Pancreas (tissue), 10 donors: ENCODE results near the gene ITGB7. TPM values are rescaled to one million over a fixed set of nuclear protein-coding genes. Genes with fewer than 3 reads are reported as not detected.
"Not testable (repeated sequence)": the region's sequence is repeated elsewhere in the genome, so short reads cannot be mapped to it uniquely, and the experiment has no call there.

Experiments
- ATAC-seq, 4 donors: fragments of 200-7000 bp; cut with Tn5 transposase; one replicate each; pipeline versions ENCODE4 v1.8.0 to v1.9.1; 2020; ENCODE audit warnings: mild to moderate bottlenecking in 4 of 4, moderate library complexity in 4 of 4
- DNase-seq, 6 donors: peaks; one replicate each; pipeline ENCODE4 v3.0.0-alpha.2; 2020
- FAIRE-seq: peaks from 2 replicates; lab custom pipeline; 2012; peaks lifted over from hg19 to GRCh38; lab: Jason Lieb, UNC
- H3K27ac ChIP-seq, 4 donors: fragments of 200-600 bp; sonication (generic); 1 replicate in 3 of 4; 2 replicates in 1 of 4; pipeline versions ENCODE4 v1.5.0 to v1.8.0; 2020
- H3K27me3 ChIP-seq, 4 donors: fragments of 200-600 bp; one replicate each; pipeline ENCODE4 v1.8.0; 2021
- H3K36me3 ChIP-seq, 3 donors: fragments of 200-600 bp; sonication (generic) in 1 of 3; one replicate each; pipeline versions ENCODE4 v1.5.0 to v1.8.0; 2020 to 2021
- H3K4me1 ChIP-seq, 3 donors: fragments of 200-600 bp; one replicate each; pipeline ENCODE4 v1.8.0; 2021
- H3K4me3 ChIP-seq, 4 donors: fragments of 200-600 bp; sonication (generic) in 2 of 4; one replicate each; pipeline versions ENCODE4 v1.5.0 to v1.8.0; 2020 to 2021
- H3K9me3 ChIP-seq, 4 donors: fragments of 200-600 bp; one replicate each; pipeline ENCODE4 v1.8.0; 2021
- CTCF ChIP-seq, 4 donors: fragments of 200-600 bp; sonication (generic) in 3 of 4; IDR thresholded peaks; one replicate each; pipeline versions ENCODE4 v1.5.0 to v1.8.0; 2021; ENCODE audit warnings: antibody characterized with exemption in 4 of 4
- WGBS, 2 donors: extraction: QIAGEN DNeasy Blood & Tissue Kit; methylation state at CpG; one replicate each; pipeline ENCODE4 v1.1.7; 2013; 5-methylcytosine and 5-hydroxymethylcytosine counted together
- intact Hi-C, 3 donors: fragments of 100-400 bp; cut with DNase I; formaldehyde crosslinking; loops; one replicate each; pipeline versions ENCODE4 v1.11.1 to v1.14.2; 2022
- polyA plus RNA-seq, 2 donors: library from polyadenylated mRNA; stranded (reverse); fragments of 200-250 nt; gene quantifications; one replicate each; pipeline ENCODE4 v1.2.3, GENCODE V29; 2013
- total RNA-seq, 6 donors: library from RNA; stranded (reverse); fragmentation: NEBNext Ultra II Directional in 4 of 6; extraction: Animal tissue kit (Norgen Biotek cat#: 25700) in 4 of 6; gene quantifications; one replicate each; pipeline versions ENCODE4 v1.2.1 to v1.2.4, GENCODE V29; 2021 to 2023
- donor health status: healthy with polysubstance abuse.
- donor health status: DM: no; HTN: no; CAD: no; lungs with moderate emphysema.
- donor health status: DM: no; HTN: no; CAD: no.
- donor health status: control.
- donor health status: control.
- donor health status: Bipolar disorder and iron deficiency.
- donor health status: DM: yes; HTN: yes; CAD: no.
- donor health status: DM: no; HTN: no; CAD: no.
- donor health status: DM: no; HTN: no; CAD: no.
- donor health status: DM: yes; HTN: yes; CAD: no.

The ITGB7 gene
- total and polyA plus RNA-seq, 8 donors: 1.1 to 1.8 (median 1.6) TPM

DNA sequence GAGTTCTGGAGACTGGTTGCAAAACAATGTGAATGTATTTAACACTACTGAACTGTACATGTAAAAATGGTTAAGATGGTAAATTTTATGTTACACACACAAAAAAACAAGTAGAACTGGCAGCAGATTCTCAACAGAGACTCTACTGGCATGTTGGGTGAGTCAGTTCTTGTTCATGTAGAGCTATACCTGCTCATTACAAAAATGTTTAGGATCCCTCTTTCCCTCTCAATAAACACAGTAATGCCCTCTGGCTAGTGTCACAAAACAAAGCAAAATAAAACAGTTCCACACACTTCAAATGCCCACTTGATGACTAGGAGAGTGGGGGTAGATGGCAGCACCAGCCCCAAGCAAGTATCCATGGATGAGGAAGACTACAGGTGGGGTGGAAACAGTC is 40.2 kb downstream of the ITGB7 start:
- Histone ChIP-seq H3K36me3 (peaks cover 0 to 6% (median 0%) of the 10 kb centered on the region in 3 donors), H3K27me3 (no peaks in the 10 kb centered on the region), H3K27ac (no peak overlapping the region), H3K4me3 (no peak overlapping the region), H3K4me1 (no peaks in the 10 kb centered on the region), H3K9me3 (no peaks in the 10 kb centered on the region)
- FAIRE-seq (no peak), DNase-seq (no peak), ATAC-seq (no peak)
- no peak for TF ChIP-seq CTCF (IDR thresholded peaks at IDR 0.05)
- intact Hi-C loops: no loop called here

DNA sequence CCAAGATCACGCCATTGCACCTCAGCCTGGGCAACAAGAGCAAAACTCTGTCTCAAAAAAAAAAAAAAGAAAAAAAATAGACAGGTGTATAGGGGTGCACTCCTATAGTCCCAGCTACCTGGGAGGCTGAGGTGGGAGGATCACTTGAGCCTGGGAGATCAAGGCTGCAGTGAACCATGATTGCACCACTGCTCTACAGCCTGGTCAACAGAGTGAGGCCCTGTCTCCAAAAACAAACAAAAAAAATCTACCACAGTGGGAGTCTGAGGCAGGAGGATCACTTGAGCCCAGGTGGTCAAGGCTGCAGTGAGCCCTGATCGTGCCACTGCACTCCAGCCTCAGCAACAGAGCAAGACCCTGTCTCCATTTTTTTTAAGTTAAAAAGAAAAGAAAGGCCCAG is 44.0 kb downstream of the ITGB7 start:
- intact Hi-C loops: loop anchor here in 1 of 3 donors (5.0 kb wide), 1 partner anchor 34 kb away; no protein-coding TSS in a partner anchor
- not testable (repeated sequence) for H3K36me3 ChIP-seq, ATAC-seq, H3K27ac ChIP-seq, FAIRE-seq, H3K27me3 ChIP-seq, DNase-seq, H3K9me3 ChIP-seq, H3K4me3 ChIP-seq, H3K4me1 ChIP-seq
- WGBS, 2 donors: 98 to 100% methylated on average over 2 of the region's 2 CpGs

GRCh38 chr12:53161119-53161911 is 45.7 kb downstream of the ITGB7 start:
- H3K36me3 ChIP-seq: no peaks in the 10 kb centered on the region
- H3K27me3 ChIP-seq: no peaks in the 10 kb centered on the region
- intact Hi-C loops: loop anchor here in 1 of 3 donors (5.0 kb wide), 1 partner anchor 36 kb away; no protein-coding TSS in a partner anchor
- no peak for ATAC-seq
- DNase-seq: no peak
- no peak overlapping the region for H3K4me3 ChIP-seq
- no peaks in the 10 kb centered on the region for H3K4me1 ChIP-seq
- no peak for FAIRE-seq
- no peak for TF ChIP-seq CTCF (IDR thresholded peaks at IDR 0.05)
- H3K27ac ChIP-seq: no peak overlapping the region
- WGBS, 2 donors: 90% methylated on average over 8 of the region's 8 CpGs
- no peaks in the 10 kb centered on the region for H3K9me3 ChIP-seq

DNA sequence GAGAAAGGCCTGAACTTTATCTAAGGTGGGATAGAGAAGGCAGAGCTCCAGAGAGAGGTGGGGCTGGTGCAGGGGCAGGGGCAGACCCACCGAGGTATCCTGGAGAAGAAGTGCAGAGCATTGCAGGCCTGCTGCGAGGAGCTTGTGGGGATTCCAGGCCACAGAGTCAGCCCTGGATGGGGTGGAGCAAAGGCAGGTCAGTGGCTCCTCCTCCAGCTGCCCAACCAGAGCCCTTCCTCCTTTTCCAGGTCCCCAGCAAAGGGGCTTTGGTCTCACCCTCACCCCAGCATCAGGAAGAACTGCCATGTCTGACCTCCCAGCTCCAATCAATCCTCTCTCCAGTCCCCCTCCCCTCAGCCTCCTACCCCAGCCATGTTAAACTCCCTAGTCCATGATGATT is 46.4 kb downstream of the ITGB7 start:
- FAIRE-seq (no peak), ATAC-seq (no peak), DNase-seq (no peak)
- 80 to 96% methylated on average over 2 of the region's 2 CpGs for WGBS, 2 donors
- no peak overlapping the region for H3K27ac ChIP-seq
- intact Hi-C loops: loop anchor here in 1 of 3 donors (5.0 kb wide), 1 partner anchor 37 kb away; no protein-coding TSS in a partner anchor
- TF ChIP-seq CTCF (IDR thresholded peaks at IDR 0.05): no peak
- H3K4me3 ChIP-seq: no peak overlapping the region
- H3K36me3 ChIP-seq: no peaks in the 10 kb centered on the region
- no peaks in the 10 kb centered on the region for H3K27me3 ChIP-seq
- H3K9me3 ChIP-seq: no peaks in the 10 kb centered on the region
- no peaks in the 10 kb centered on the region for H3K4me1 ChIP-seq

DNA sequence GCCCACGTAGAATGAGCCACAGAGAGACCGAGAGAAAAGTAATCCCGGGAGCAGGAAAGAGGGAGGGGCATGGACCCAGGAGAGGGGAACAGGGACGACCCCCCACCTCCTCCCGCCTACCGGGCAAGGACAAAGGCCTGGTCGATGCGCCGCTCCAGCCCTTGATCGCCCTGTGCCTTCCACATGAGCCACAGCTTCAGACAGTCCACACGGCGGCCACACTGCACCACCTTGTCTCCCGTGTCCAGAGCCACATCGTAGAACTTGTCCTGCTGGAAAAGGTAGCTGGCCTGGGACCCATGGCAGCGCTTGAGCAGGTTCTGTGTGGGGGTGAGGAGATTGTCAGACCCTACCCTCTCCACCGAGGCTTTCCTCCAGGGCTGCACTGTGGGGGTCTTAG is 47.1 kb downstream of the ITGB7 start:
- H3K27ac ChIP-seq: no peak overlapping the region
- intact Hi-C loops: loop anchor here in 1 of 3 donors (5.0 kb wide), 1 partner anchor 37 kb away; no protein-coding TSS in a partner anchor
- no peaks in the 10 kb centered on the region for H3K27me3 ChIP-seq
- WGBS, 2 donors: 79 to 83% methylated on average over 16 of the region's 16 CpGs
- no peak for TF ChIP-seq CTCF (IDR thresholded peaks at IDR 0.05)
- peak in 1 of 6 donors; percentile 21 for DNase-seq
- no peaks in the 10 kb centered on the region for H3K36me3 ChIP-seq
- no peaks in the 10 kb centered on the region for H3K4me1 ChIP-seq
- peak in 1 of 4 donors; percentile 12 for ATAC-seq
- no peak overlapping the region for H3K4me3 ChIP-seq
- H3K9me3 ChIP-seq: no peaks in the 10 kb centered on the region
- FAIRE-seq: no peak
